K562 (cell line): ENCODE measurements around the gene ARRB2. TPM values are rescaled to one million over a fixed set of nuclear protein-coding genes. Genes with fewer than 3 reads are reported as not detected.

ENCODE experiments used
- ARID1B ChIP-seq: fragments of 450-650 bp; IDR thresholded peaks from 2 replicates; pipeline ENCODE4 v1.6.1; 2016; ENCODE audit warnings: antibody characterized with exemption, mild to moderate bottlenecking, inconsistent platforms
- EHMT2 ChIP-seq: fragments of 450-650 bp; IDR thresholded peaks from 2 replicates; pipeline ENCODE4 v1.6.1; 2018; ENCODE audit warnings: antibody characterized with exemption
- GTF2E2 ChIP-seq: fragments of 200-800 bp; sonication (Bioruptor generic); IDR thresholded peaks from 2 replicates; pipeline ENCODE4 v1.6.1; 2016; ENCODE audit warnings: missing genetic modification characterization, missing compliant biosample characterization
- HCFC1 ChIP-seq: IDR thresholded peaks from 2 replicates; pipeline ENCODE4 v1.6.1; 2012; ENCODE audit warnings: low read depth, low read length, improper control_type of control experiment
- HMGN3 ChIP-seq: IDR thresholded peaks from 2 replicates; pipeline ENCODE4 v1.6.1; 2011; ENCODE audit warnings: borderline replicate concordance, low read depth, mild to moderate bottlenecking, mixed read lengths, low read length; ENCODE audit not compliant: insufficient read length; ENCODE audit errors: extremely low read depth
- KDM5B ChIP-seq: fragments of 200-600 bp; sonication (generic); IDR thresholded peaks from 2 replicates; pipeline ENCODE4 v1.6.1; 2012; ENCODE audit warnings: low read depth, mild to moderate bottlenecking, moderate library complexity, low read length, control low read depth, inconsistent platforms; ENCODE audit not compliant: insufficient replicate concordance
- KLF13 ChIP-seq: fragments of 450-650 bp; IDR thresholded peaks from 2 replicates; pipeline ENCODE4 v1.6.1; 2016; ENCODE audit warnings: missing genetic modification characterization, low read depth, mild to moderate bottlenecking, missing compliant biosample characterization, moderate library complexity, borderline replicate concordance
- MEF2D ChIP-seq: conservative IDR thresholded peaks from 2 replicates; pipeline ENCODE4 v1.6.1; 2016; ENCODE audit warnings: low read depth, missing genetic modification characterization, missing compliant biosample characterization
- PHF8 ChIP-seq: fragments of 200-600 bp; sonication (generic); IDR thresholded peaks from 2 replicates; pipeline ENCODE4 v1.6.1; 2012; ENCODE audit warnings: mixed run types, mild to moderate bottlenecking, inconsistent platforms, low read length, moderate library complexity, borderline replicate concordance
- RBM14 ChIP-seq: fragments of 200-400 bp; formaldehyde crosslinking; IDR thresholded peaks from 2 replicates; pipeline ENCODE4 v1.6.1; 2018; ENCODE audit warnings: low read depth, mild to moderate bottlenecking, low read length, moderate library complexity, borderline replicate concordance; ENCODE audit not compliant: insufficient read depth
- RCOR1 ChIP-seq, 2 experiments: IDR thresholded peaks; 2 replicates each; pipeline ENCODE4 v1.6.1; 2012; ENCODE audit warnings: low read depth in 2 of 2, low read length in 2 of 2, borderline replicate concordance in 1 of 2, improper control_type of control experiment in 1 of 2
- TOE1 ChIP-seq, 2 experiments: fragments of 450-650 bp in 1 of 2; sonication (generic) in 1 of 2; formaldehyde crosslinking in 1 of 2; IDR thresholded peaks; 2 replicates each; pipeline versions ENCODE4 v1.7.1 to v1.8.0; 2016 to 2022; ENCODE audit warnings: borderline replicate concordance in 2 of 2, mild to moderate bottlenecking in 2 of 2, antibody characterized with exemption in 1 of 2, inconsistent platforms in 1 of 2, low read depth in 1 of 2, missing genetic modification reagents in 1 of 2, moderate library complexity in 1 of 2
- TRIM24 ChIP-seq, 2 experiments: fragments of 450-650 bp; IDR thresholded peaks; 2 replicates each; pipeline ENCODE4 v1.6.1; 2016
- TRIM28 ChIP-seq: fragments of 450-650 bp; IDR thresholded peaks from 2 replicates; pipeline ENCODE4 v1.6.1; 2017
- ZFP36 ChIP-seq: fragments of 150-350 bp; IDR thresholded peaks from 2 replicates; pipeline ENCODE4 v1.6.1; 2018; ENCODE audit warnings: low read length, low read depth; ENCODE audit not compliant: partially characterized antibody
- ZNF384 ChIP-seq: IDR thresholded peaks from 2 replicates; pipeline ENCODE4 v1.6.1; 2012; ENCODE audit warnings: low read depth, low read length, improper control_type of control experiment
- polyA plus RNA-seq, 8 experiments: library from polyadenylated mRNA; depleted of rRNA in 4 of 8; stranded (reverse) in 5 of 8; unstranded in 3 of 8; fragments of >200 nt; fragmentation: Nextera tagmentation in 2 of 8; fragmentation: Illumina TruSeq in 1 of 8; extraction: Ambion mirVana in 2 of 8; extraction: Trizol in 1 of 8; gene quantifications; 2 replicates each; pipeline versions ENCODE4 v1.2.1 to v1.2.3, GENCODE V29; 2011 to 2014; ENCODE audit warnings: inconsistent platforms in 1 of 8, missing spikeins in 1 of 8
- total RNA-seq, 7 experiments: library from RNA; depleted of rRNA in 6 of 7; stranded (reverse); fragments of >200 nt in 6 of 7; fragmentation: Illumina TruSeq in 2 of 7; extraction: Trizol in 2 of 7; gene quantifications; 2 replicates each; pipeline versions ENCODE4 v1.2.1 to v1.2.3, GENCODE V29; 2011 to 2021; ENCODE audit warnings: low replicate concordance in 1 of 7
- TF ChIP-seq, protein P1 (sequence below): sonication (generic); formaldehyde crosslinking; IDR thresholded peaks from 2 replicates; pipeline ENCODE4 v1.8.0; 2022; ENCODE audit warnings: mild to moderate bottlenecking, missing genetic modification reagents
- TF ChIP-seq, protein P2 (sequence below): fragments of 450-650 bp; conservative IDR thresholded peaks from 2 replicates; pipeline ENCODE4 v1.6.1; 2016; ENCODE audit warnings: missing genetic modification characterization, low read depth, mild to moderate bottlenecking, missing compliant biosample characterization, moderate library complexity
- TF ChIP-seq, protein P3 (sequence below): fragments of 450-650 bp; IDR thresholded peaks from 2 replicates; pipeline ENCODE4 v1.6.1; 2016; ENCODE audit warnings: missing biosample characterization, missing genetic modification characterization

Gene ARRB2
- total and polyA plus RNA-seq, 9 of the 15 experiments (the other 6 are each of a cell fraction or from before 2014, with no cell fraction given) = 0.79 to 15.3 (median 8.8) TPM

- TF ChIP-seq, protein P1, sequence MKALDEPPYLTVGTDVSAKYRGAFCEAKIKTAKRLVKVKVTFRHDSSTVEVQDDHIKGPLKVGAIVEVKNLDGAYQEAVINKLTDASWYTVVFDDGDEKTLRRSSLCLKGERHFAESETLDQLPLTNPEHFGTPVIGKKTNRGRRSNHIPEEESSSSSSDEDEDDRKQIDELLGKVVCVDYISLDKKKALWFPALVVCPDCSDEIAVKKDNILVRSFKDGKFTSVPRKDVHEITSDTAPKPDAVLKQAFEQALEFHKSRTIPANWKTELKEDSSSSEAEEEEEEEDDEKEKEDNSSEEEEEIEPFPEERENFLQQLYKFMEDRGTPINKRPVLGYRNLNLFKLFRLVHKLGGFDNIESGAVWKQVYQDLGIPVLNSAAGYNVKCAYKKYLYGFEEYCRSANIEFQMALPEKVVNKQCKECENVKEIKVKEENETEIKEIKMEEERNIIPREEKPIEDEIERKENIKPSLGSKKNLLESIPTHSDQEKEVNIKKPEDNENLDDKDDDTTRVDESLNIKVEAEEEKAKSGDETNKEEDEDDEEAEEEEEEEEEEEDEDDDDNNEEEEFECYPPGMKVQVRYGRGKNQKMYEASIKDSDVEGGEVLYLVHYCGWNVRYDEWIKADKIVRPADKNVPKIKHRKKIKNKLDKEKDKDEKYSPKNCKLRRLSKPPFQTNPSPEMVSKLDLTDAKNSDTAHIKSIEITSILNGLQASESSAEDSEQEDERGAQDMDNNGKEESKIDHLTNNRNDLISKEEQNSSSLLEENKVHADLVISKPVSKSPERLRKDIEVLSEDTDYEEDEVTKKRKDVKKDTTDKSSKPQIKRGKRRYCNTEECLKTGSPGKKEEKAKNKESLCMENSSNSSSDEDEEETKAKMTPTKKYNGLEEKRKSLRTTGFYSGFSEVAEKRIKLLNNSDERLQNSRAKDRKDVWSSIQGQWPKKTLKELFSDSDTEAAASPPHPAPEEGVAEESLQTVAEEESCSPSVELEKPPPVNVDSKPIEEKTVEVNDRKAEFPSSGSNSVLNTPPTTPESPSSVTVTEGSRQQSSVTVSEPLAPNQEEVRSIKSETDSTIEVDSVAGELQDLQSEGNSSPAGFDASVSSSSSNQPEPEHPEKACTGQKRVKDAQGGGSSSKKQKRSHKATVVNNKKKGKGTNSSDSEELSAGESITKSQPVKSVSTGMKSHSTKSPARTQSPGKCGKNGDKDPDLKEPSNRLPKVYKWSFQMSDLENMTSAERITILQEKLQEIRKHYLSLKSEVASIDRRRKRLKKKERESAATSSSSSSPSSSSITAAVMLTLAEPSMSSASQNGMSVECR (CRISPR knock-in tag) = peak; percentile 50; the same call in 1 of the 2 replicates
- TF ChIP-seq, protein P2, sequence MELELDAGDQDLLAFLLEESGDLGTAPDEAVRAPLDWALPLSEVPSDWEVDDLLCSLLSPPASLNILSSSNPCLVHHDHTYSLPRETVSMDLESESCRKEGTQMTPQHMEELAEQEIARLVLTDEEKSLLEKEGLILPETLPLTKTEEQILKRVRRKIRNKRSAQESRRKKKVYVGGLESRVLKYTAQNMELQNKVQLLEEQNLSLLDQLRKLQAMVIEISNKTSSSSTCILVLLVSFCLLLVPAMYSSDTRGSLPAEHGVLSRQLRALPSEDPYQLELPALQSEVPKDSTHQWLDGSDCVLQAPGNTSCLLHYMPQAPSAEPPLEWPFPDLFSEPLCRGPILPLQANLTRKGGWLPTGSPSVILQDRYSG (tag) = no peak
- no peak for TF ChIP-seq GTF2E2 (tag)
- peak in 1 of 2 experiments; percentile 35; a peak in 1 of 4 replicates for TF ChIP-seq RCOR1 (IDR thresholded peaks at IDR 0.05; ENCODE audit: borderline replicate concordance in 1 of 2, low read depth in 2 of 2, low read length in 2 of 2)
- TF ChIP-seq, protein P3, sequence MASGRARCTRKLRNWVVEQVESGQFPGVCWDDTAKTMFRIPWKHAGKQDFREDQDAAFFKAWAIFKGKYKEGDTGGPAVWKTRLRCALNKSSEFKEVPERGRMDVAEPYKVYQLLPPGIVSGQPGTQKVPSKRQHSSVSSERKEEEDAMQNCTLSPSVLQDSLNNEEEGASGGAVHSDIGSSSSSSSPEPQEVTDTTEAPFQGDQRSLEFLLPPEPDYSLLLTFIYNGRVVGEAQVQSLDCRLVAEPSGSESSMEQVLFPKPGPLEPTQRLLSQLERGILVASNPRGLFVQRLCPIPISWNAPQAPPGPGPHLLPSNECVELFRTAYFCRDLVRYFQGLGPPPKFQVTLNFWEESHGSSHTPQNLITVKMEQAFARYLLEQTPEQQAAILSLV (tag) = no peak
- TF ChIP-seq HCFC1 = no peak
- TF ChIP-seq TRIM28 = peak; percentile 80; the same call in 1 of the 2 replicates
- TF ChIP-seq ARID1B = no peak; the same call in 1 of the 2 replicates
- no peak for TF ChIP-seq KLF13 (tag)
- TF ChIP-seq ZNF384 = no peak
- peak; percentile 9 to 32; a peak in 1 of 4 replicates for TF ChIP-seq TRIM24 (IDR thresholded peaks at IDR 0.05)
- peak; percentile 49; the same call in 1 of the 2 replicates for TF ChIP-seq TOE1 (IDR thresholded peaks at IDR 0.05; ENCODE audit: borderline replicate concordance)
- TF ChIP-seq TOE1 (CRISPR knock-in tag; IDR thresholded peaks at IDR 0.05; ENCODE audit: borderline replicate concordance, low read depth) = no peak
- peak; percentile 7 for TF ChIP-seq ZFP36
- TF ChIP-seq MEF2D (tag) = no peak
- peak; percentile 41 for TF ChIP-seq HMGN3
- no peak for TF ChIP-seq PHF8
- peak; percentile 22 for TF ChIP-seq KDM5B
- TF ChIP-seq RBM14 = no peak
- 0 out of 2 replicates have a peak, but pooled peaks have one; percentile 12 for TF ChIP-seq EHMT2
These were observed at the start of gene ARRB2 (continued) for GRCh38 chr17:4709794-4710692.
